HG03097 (cell line): Measurements from ENCODE around the gene KMT2C.

Source experiments
- ATAC-seq: cut with Tn5 transposase; IDR thresholded peaks from one replicate; pipeline ENCODE4 v1.9.1; 2021; ENCODE audit not compliant: unreplicated experiment, low FRiP score

The KMT2C gene

GRCh38 chr7:152152267-152152666 is 283.5 kb downstream of the KMT2C start:
- no peak for ATAC-seq

- no peak for ATAC-seq
These were observed 286.4 kb downstream of the KMT2C start for GRCh38 chr7:152149363-152149762.

GRCh38 chr7:152148706-152149105 is 287.1 kb downstream of the KMT2C start:
- ATAC-seq: no peak

GRCh38 chr7:152145853-152146466 is 289.8 kb downstream of the KMT2C start:
- no peak for ATAC-seq

GRCh38 chr7:152144557-152145245 is 291.1 kb downstream of the KMT2C start:
- no peak for ATAC-seq

- ATAC-seq: no peak
These were observed 292.7 kb downstream of the KMT2C start for GRCh38 chr7:152142976-152143595.

- ATAC-seq: no peak
These were observed 295.2 kb downstream of the KMT2C start for GRCh38 chr7:152140560-152140959.

GRCh38 chr7:152140067-152140466 is 295.7 kb downstream of the KMT2C start:
- no peak for ATAC-seq

- no peak for ATAC-seq
These were observed 298.3 kb downstream of the KMT2C start for GRCh38 chr7:152137476-152138025.

GRCh38 chr7:152136686-152137085 is 299.1 kb downstream of the KMT2C start:
- no peak for ATAC-seq

- ATAC-seq: no peak
These were observed 302.0 kb downstream of the KMT2C start for GRCh38 chr7:152133804-152134203.

GRCh38 chr7:152132812-152133211 is 303.0 kb downstream of the KMT2C start:
- no peak for ATAC-seq

- no peak for ATAC-seq
These were observed 303.8 kb downstream of the KMT2C start for GRCh38 chr7:152131981-152132494.

GRCh38 chr7:152130658-152131590 is 304.9 kb downstream of the KMT2C start:
- ATAC-seq: no peak

GRCh38 chr7:152129682-152130081 is 306.1 kb downstream of the KMT2C start:
- no peak for ATAC-seq

GRCh38 chr7:152128741-152129461 is 306.9 kb downstream of the KMT2C start:
- ATAC-seq: no peak

- ATAC-seq: no peak
These were observed 307.6 kb downstream of the KMT2C start for GRCh38 chr7:152128252-152128651.

- ATAC-seq: no peak
These were observed 308.6 kb downstream of the KMT2C start for GRCh38 chr7:152127229-152127628.

- no peak for ATAC-seq
These were observed 309.1 kb downstream of the KMT2C start for GRCh38 chr7:152126741-152127140.

GRCh38 chr7:152122540-152122939 is 313.3 kb downstream of the KMT2C start:
- ATAC-seq: no peak
